NCI-H2196 treated with DMSO at 0.1 percent for 48 hours (cell line): ENCODE measurements around the gene CAPN11.
A peak's percentile ranks its signal among the peaks of the same experiment; 100 is the strongest.

Experiments
- DNase-seq: peaks from one replicate; lab custom pipeline; 2025; ENCODE audit not compliant: unreplicated experiment; lab: John Stamatoyannopoulos, UW

CAPN11 gene

DNA sequence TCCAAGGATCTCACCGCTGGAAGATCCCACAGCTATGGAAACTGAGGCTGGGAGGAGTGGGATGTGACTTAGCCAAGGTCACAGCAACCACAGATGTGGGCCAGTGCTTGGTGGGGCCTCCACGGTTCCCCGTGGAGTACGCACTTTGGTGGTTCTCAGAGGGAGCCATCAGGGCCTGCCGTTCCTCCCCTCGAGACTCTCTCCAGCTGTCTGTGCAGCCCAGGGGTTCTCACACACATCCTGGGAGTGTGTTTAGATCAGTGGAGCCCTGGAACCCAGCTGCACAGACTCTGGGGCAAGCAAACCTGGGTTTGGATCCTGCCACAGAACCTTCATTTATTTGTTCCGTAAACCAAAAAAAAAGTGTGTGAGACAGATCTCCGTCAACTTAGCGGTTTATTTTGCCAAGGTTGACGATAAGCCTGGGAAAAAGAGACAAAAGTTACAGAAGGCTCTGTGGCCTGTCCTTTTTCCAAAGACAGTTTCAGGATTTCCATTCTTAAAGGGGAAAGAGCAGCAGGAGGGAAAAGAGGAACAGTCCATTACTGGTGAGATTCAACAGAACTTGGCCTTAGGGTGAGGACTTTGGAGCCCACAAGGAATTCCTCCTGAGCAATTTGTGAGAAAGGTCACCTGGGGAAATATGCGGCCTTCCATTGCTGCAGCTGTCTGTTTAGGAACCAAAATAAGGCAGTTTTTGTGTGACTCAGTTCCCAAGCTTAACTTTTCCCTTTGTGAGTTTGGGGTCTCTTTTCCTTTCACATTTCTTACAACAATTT lies 44.5 kb downstream of the CAPN11 start:
- DNase-seq = no peak

- no peak for DNase-seq
Observed at GRCh38 chr6:44203955-44204354, 45.3 kb downstream of the CAPN11 start.

DNA sequence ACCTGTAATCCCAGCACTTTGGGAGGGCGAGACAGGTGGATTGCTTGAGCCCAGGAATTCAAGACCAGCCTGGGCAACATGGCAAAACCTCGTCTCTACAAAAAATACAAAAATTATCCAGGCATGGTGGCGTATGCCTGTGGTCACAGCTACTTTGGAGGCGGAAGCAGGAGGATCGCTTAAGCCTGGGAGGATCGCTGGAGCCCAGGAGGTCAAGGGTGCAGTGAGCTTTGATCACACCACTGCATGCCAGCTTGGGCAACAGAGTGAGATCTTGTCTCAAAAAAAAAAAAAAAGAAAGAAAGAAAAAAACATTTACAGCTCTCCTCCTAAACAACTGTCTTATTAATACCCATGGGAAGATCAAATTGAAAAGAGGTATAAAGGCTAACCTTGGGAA lies 49.3 kb downstream of the CAPN11 start:
- DNase-seq = no peak

- no peak for DNase-seq
Observed at GRCh38 chr6:44211284-44211683, 52.7 kb downstream of the CAPN11 start.

DNA sequence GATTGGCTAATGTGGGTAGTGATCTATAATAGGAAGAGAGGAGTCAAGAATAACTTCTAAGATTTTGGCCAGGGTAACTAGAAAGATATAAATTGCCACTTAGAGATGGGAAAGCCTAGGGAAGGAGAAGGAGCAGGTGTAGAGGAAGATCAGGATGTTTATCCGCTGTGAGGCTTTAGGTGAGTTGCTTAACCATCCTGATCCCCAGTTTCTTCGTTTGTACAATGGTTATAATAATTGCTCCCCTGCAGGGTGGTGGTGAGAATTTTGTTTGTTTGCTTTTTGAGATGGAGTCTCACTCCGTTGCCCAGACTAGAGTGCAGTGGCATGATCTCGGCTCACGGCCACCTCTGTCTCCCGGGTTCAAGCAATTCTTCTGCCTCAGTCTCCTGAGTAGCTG lies 55.7 kb downstream of the CAPN11 start:
- DNase-seq = no peak

- no peak for DNase-seq
Observed at GRCh38 chr6:44216677-44217331, 58.2 kb downstream of the CAPN11 start, which contains the start of gene MYMX. TSS of gene MYMX (plus strand) at chr6:44216926. CDS start at chr6:44217472, 546 bp downstream.

- DNase-seq = no peak
Observed at GRCh38 chr6:44217332-44218143, 58.9 kb downstream of the CAPN11 start.

DNA sequence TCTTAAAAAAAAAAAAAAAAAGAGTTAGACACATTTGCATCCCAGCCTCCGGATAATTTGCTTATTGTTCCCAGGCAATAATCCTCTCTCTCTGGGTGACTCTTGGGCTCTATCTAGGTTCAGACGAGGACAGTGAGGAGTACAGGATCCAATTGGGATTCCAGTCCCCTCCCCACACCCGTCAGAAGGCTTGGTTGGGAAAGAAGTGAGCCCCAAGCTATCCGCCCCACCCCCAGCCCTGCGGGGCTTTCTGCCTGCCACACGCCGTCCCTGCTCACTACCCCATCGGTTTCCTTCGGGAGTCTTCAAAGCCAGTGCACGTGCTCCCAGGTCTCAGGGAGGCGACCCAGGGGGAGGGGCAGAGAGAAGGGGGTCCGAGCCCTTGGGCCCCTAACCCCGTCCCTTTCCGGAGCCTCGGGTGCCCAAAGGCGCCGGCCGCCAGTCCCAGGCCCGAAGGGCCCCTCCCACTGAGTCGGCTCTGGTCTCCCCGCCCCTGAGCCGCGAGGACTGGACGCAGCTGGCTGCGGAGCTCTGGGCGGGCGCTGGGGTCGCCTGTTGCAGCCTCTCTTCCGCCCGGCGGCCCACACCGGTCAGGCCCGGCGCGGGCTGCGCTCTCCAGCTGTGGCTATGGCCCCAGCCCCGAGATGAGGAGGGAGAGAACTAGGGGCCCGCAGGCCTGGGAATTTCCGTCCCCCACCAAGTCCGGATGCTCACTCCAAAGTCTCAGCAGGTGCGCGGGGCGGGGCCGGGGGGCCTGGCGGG lies 60.6 kb downstream of the CAPN11 start:
- peak; percentile 39 for DNase-seq

GRCh38 chr6:44219815-44220784 lies 61.5 kb downstream of the CAPN11 start:
- DNase-seq = no peak

DNA sequence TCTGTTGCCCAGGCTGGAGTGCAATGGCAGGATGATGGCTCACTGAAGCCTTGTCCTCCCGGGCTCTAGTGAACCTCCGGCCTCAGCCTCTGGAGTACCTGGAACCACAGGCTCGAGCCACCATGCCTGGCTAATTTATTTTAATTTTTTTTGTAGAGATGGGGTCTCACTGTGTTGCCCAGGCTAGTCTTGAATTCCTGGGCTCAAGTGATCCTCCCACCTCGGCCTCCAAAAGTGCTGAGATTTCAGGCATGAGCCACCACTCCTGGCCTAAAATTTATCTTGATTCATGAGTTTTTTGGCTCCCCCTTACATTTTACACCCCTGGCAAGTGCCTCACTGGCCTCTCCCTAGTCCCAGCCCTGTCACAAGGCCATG lies 62.3 kb downstream of the CAPN11 start:
- DNase-seq = no peak

DNA sequence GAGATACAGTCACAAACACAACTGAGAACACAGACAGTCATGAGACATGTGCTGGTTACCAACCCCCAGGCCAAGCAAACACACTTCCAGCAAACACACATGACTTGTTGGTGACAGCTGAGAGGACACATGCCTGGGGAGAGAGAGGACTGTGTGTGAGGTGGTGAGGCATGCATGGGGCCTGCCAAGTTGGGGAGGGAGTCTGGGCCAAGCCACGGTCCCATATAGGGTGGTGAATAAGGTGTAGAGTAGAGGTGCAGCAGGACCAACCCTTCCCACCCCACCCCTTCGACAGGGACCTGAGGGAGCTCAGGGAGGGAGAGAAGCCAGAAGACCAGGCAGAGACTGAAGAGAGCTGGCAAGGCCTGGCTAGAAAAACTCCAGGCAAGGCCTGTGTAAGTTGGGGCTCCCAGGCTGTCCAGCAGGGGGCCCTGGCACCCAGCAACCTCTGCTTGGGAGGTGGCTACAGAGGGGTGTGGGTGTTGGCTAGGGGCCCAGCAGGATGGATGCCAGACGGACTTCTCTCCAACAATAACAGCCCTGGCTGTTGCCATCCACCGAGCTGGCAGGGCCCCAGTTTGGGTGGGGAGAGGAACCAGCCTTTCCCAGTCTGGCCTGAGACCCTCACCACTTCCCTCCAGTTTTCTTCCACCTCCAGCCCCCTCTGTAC lies 62.8 kb downstream of the CAPN11 start:
- peak; percentile 83 for DNase-seq

DNA sequence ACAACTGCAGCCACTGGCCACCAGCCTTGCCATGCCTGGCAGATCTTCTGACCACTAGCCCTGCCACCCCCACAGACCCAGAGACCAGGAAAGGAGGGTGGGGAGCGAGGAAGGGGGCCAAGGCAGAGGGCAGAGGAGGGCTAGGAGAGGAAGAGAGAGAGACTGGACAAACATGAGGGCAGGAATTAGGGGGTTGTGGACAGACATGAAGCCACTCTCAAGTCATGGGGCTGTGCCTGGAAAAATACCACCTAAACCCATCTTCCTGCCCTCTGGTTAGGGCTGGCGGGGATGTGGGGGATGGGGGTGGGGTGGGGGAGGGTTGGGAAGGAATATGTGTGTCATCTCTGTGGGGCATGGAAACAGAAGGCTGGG lies 63.3 kb downstream of the CAPN11 start:
- DNase-seq = no peak

GRCh38 chr6:44222486-44223318 lies 64.1 kb downstream of the CAPN11 start:
- no peak for DNase-seq

DNA sequence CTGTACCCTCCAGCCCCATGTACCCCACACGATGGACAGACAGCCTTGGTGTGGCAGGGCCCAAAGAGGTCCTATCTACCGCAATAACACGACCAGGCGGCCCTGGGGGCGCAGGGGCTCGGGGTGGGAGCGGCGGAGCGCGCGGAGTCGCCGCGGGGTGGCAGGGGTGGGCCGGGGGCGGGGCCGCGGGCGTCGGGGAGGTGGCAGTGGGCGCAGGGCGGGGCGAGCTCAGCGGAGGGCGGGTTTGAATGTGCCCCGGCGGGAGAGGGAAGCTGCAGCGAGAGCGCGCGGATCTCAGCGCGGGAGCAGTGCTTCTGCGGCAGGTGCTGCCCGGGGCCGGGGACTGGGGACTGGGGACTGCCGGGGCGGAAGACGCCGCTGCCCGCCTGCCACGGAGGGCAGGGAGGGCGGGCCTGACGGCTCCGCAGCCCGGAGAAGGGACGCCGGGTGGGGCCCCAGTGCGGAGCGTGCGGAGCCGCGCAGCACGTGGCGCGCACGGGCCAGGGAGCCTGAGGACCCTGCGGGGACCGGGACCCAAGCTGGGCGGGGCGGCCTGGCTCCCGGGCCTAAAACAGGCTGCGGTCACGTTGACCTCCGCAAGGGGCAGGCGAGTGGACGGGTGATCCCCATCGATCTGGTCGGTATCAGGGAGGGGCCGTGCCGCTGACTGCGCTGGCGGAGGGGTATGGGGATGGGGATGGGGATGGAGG lies 64.9 kb downstream of the CAPN11 start, which contains the start of gene SLC29A1:
TSS of gene SLC29A1 (plus strand) at position 277 of the 710 bp plus-strand sequence. CDS start 3,719 bp downstream, outside the sequence.
- peak; percentile 45 for DNase-seq

DNA sequence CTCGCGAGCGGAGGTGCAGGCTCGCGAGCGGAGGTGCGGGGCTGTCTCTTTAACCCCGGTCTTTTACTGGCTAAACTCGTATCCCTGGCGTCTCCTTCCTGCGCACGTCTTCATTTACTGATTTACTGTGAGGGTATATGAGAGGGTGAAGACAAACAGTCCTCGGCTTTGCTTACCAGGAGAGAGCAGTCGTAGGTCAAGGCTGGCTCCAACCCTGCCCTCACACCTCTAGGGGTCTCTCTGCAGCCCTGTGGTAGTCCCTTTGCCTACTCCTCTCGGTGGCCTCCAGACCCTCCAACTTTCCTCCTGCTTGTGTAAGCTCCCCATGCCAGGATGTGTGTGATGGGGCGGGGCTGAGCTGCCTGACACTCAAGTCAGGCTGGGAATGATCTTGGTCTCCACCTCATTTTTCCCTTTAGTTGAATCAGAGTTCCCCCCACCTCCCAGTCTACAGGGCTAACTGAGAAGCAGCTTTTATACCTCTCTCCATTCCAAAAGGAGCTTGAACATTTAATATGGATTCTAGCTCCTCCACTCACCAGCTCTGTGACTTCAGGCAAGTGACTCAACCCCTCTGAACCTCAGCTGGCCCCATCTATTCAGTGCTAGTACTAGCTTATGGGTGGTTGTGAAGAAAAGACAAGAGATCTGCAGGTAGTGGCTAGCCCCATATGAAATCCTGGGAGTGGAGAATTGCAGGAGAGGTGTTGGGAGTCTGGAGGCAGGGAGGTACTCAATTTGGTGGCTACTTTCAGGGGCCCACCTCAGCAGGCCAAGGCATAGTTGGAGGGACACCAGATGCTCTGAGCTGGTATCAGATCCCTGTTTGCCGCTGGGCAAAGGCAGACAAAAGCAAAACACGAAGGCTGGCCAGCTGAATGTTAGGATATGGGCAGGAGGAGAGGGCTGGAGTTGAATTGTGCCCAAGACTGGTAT lies 65.7 kb downstream of the CAPN11 start:
- no peak for DNase-seq

GRCh38 chr6:44224965-44225305 lies 66.3 kb downstream of the CAPN11 start:
- DNase-seq = no peak
